ENCODE results near the gene CST4.
"Not testable (repeated sequence)": the region's sequence is repeated elsewhere in the genome, so short reads cannot be mapped to it uniquely, and the experiment has no call there.

The CST4 gene

GRCh38 chr20:23659989-23660837 lies 28.6 kb downstream of the CST4 start:
- DNase-seq (ENCODE audit: low read depth) = no peak

GRCh38 chr20:23659610-23659988 lies 29.2 kb downstream of the CST4 start:
- not testable (repeated sequence) for DNase-seq (ENCODE audit: low read depth)

GRCh38 chr20:23658989-23659609 lies 29.7 kb downstream of the CST4 start:
- no peak for DNase-seq (ENCODE audit: low read depth)

- DNase-seq (ENCODE audit: low read depth) = no peak
Measured at GRCh38 chr20:23658336-23658735, 30.5 kb downstream of the CST4 start.

GRCh38 chr20:23657202-23657601 lies 31.6 kb downstream of the CST4 start:
- DNase-seq (ENCODE audit: low read depth) = no peak

GRCh38 chr20:23656372-23656771 lies 32.5 kb downstream of the CST4 start:
- DNase-seq (ENCODE audit: low read depth) = no peak

GRCh38 chr20:23655491-23656211 lies 33.2 kb downstream of the CST4 start:
- no peak for DNase-seq (ENCODE audit: low read depth)

- DNase-seq (ENCODE audit: low read depth) = no peak
Measured at GRCh38 chr20:23654717-23655116, 34.1 kb downstream of the CST4 start.

- DNase-seq (ENCODE audit: low read depth) = no peak
Measured at GRCh38 chr20:23654000-23654399, 34.8 kb downstream of the CST4 start.

- DNase-seq (ENCODE audit: low read depth) = no peak
Measured at GRCh38 chr20:23653400-23653938, 35.4 kb downstream of the CST4 start.

- DNase-seq (ENCODE audit: low read depth) = no peak
Measured at GRCh38 chr20:23652926-23653325, 35.9 kb downstream of the CST4 start.

GRCh38 chr20:23652371-23652770 lies 36.5 kb downstream of the CST4 start:
- peak; percentile 34 for DNase-seq (ENCODE audit: low read depth)

GRCh38 chr20:23651117-23651516 lies 37.7 kb downstream of the CST4 start:
- no peak for DNase-seq (ENCODE audit: low read depth)

- DNase-seq (ENCODE audit: low read depth) = no peak
Measured at GRCh38 chr20:23649830-23650417, 38.9 kb downstream of the CST4 start.

- no peak for DNase-seq (ENCODE audit: low read depth)
Measured at GRCh38 chr20:23649242-23649641, 39.6 kb downstream of the CST4 start.

GRCh38 chr20:23647346-23647745 lies 41.5 kb downstream of the CST4 start:
- peak; percentile 13 for DNase-seq (ENCODE audit: low read depth)

- DNase-seq (ENCODE audit: low read depth) = peak; percentile 28
Measured at GRCh38 chr20:23646106-23646873, 42.5 kb downstream of the CST4 start.

GRCh38 chr20:23645575-23645974 lies 43.3 kb downstream of the CST4 start:
- no peak for DNase-seq (ENCODE audit: low read depth)

GRCh38 chr20:23644164-23644563 lies 44.7 kb downstream of the CST4 start:
- DNase-seq (ENCODE audit: low read depth) = no peak

- DNase-seq (ENCODE audit: low read depth) = no peak
Measured at GRCh38 chr20:23643659-23644058, 45.2 kb downstream of the CST4 start.

GRCh38 chr20:23641936-23642751 lies 46.7 kb downstream of the CST4 start:
- peak; percentile 81 for DNase-seq (ENCODE audit: low read depth)
